GM19395 (cell line): ENCODE data around the gene SMG7.

Experiments
- ATAC-seq: cut with Tn5 transposase; IDR thresholded peaks from one replicate; pipeline ENCODE4 v1.9.1; 2021; ENCODE audit warnings: mild to moderate bottlenecking, moderate library complexity; ENCODE audit not compliant: unreplicated experiment

Gene SMG7

GRCh38 chr1:183466781-183467180 is 5.5 kb upstream of the SMG7 start:
- no peak for ATAC-seq

GRCh38 chr1:183467687-183468086 is 4.6 kb upstream of the SMG7 start:
- ATAC-seq = no peak

GRCh38 chr1:183470147-183470960 is 1.9 kb upstream of the SMG7 start:
- peak; percentile 43 for ATAC-seq

- peak; percentile 34 for ATAC-seq
Observed at GRCh38 chr1:183470961-183471742, 1.1 kb upstream of the SMG7 start.

DNA sequence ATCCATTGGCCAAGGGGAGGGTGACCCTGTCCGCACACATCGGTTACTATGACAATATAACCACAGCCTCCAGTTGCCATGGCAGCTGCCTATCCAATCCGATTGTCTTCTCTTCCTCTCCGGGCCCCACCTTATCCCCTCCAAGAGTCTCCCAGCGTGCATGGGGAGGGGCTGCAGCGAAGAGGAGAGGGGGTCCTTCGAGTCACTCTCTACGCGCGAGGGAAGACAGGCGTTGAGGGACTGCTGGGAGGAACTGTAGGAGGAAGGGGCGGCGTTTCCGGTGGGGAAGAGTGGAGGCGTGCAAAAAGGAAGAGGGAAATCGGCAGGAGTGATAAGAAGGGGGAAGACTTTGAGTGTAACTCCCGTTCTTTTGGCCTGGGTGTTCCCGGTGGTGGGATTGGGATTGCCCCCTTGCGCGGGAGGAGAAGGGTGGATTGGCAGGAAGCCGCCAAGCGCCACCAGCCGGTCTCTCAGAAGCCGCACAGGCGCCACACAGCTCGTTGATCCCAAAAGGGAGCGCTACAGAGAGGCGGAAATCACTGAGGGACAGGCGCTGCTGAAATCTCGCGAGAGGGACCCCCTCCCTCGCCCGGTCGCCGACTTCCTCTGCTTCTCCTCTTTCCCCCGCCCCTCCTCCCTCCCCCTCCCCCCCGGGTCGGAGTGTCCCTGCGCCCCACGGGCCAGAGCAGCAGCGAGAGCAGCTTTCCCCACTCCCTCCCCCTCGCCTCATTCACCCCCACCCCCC is 384 bp upstream of the SMG7 start:
- peak; percentile 59 for ATAC-seq

GRCh38 chr1:183473217-183473536 is 878 bp downstream of the SMG7 start:
- ATAC-seq = no peak

DNA sequence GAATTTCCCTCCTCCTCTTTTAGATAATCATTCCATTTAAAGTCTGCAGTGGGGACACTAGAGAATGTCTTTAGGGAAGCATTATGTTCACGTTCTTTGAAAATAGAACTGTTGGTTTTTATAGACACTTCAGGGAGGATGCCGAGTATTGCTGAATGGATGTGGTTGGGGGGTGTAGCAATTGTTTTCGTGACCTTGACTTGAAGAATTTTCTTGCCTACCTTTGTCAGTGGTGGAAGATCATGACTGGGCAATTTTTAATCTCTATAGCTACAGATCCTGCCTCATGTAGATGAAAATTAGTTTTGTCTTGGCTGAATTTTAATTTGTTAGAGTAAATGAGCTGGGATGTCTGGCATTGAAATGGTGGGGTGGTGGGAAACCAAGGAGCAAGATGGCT is 3.8 kb downstream of the SMG7 start:
- ATAC-seq = no peak

- ATAC-seq = peak; percentile 61
Observed at GRCh38 chr1:183477986-183478781, 5.9 kb downstream of the SMG7 start.

- ATAC-seq = peak; percentile 69
Observed at GRCh38 chr1:183480971-183481441, 8.7 kb downstream of the SMG7 start.

DNA sequence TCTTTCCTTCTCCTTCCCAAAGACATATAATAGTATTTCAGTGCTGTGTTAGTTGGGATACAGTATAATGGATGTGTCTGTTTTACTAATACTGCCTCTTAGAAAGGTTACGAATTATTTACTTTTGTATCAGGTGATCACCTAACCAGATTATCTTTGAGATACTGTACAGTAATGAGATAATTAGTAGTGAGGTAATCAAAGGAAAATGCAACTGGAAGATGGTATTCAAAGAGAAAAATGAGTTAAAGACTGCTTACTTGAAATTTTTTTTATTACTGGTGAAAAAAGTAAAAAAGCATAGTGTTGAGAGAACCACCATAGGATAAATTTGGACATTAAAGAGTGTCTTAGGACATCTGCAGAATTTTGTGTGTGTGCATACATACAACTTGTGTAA is 10.9 kb downstream of the SMG7 start:
- ATAC-seq = no peak

DNA sequence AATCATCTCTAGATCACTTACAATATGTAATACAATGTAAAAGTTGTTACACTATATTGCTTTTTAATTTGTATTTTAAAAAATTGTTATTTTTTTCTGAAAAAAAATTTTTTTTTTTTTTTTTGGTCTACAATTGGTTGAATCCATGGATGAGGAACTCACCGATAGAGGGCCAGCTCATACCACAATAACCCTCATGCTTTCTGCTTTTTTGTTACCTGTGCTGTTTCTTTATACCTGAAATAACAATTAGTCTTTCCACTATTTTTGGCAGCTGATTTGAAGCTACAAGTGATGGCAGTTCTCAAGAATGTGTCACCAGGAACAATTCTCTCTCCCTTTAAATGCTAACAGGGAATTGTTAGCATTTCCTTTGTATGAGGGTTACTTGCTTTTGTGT is 12.0 kb downstream of the SMG7 start:
- ATAC-seq = no peak

- no peak for ATAC-seq
Observed at GRCh38 chr1:183484851-183485250, 12.6 kb downstream of the SMG7 start.

GRCh38 chr1:183487674-183488442 is 15.6 kb downstream of the SMG7 start:
- no peak for ATAC-seq

DNA sequence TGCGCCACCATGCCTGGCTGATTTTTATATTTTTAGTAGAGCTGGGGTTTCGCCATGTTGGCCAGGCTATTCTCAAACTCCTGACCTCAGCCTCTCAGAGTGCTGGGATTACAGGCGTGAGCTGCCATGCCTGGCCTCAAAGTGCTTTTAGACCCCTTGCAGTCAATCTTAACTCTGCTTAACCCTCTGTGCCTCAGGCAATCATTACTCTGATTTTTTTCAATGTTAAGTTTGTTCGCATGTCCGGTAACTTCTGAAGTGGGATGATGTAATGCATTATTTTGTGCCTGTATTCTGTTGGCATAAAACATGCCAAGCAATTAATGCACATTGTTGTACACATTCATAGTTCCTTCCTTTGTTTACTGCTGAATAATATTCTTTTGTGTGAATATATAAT is 18.6 kb downstream of the SMG7 start:
- no peak for ATAC-seq

- no peak for ATAC-seq
Observed at GRCh38 chr1:183493540-183494245, 21.4 kb downstream of the SMG7 start.

- no peak for ATAC-seq
Observed at GRCh38 chr1:183495420-183495819, 23.1 kb downstream of the SMG7 start.

GRCh38 chr1:183497218-183497617 is 24.9 kb downstream of the SMG7 start:
- no peak for ATAC-seq

- ATAC-seq = no peak
Observed at GRCh38 chr1:183498342-183498991, 26.2 kb downstream of the SMG7 start.
